HepG2 (cell line): ENCODE measurements around the gene HAUS5. TPM values are rescaled to one million over a fixed set of nuclear protein-coding genes. Genes with fewer than 3 reads are reported as not detected.

Experiments
- E2F5 ChIP-seq: sonication (generic); formaldehyde crosslinking; conservative IDR thresholded peaks from 2 replicates; pipeline ENCODE4 v1.4.0; 2020; ENCODE audit warnings: missing genetic modification reagents
- MTF2 ChIP-seq: sonication (generic); formaldehyde crosslinking; IDR thresholded peaks from 2 replicates; pipeline ENCODE4 v1.5.0; 2020; ENCODE audit warnings: missing genetic modification reagents, borderline replicate concordance
- MYPOP ChIP-seq: sonication (generic); formaldehyde crosslinking; IDR thresholded peaks from 2 replicates; pipeline ENCODE4 v1.8.1; 2023; ENCODE audit warnings: mild to moderate bottlenecking, moderate library complexity, missing genetic modification reagents
- NCOA1 ChIP-seq: sonication (generic); formaldehyde crosslinking; IDR thresholded peaks from 2 replicates; pipeline ENCODE4 v1.9.0; 2021; ENCODE audit warnings: missing genetic modification reagents
- NFIC ChIP-seq: IDR thresholded peaks from 2 replicates; pipeline ENCODE4 v1.6.1; 2012; ENCODE audit warnings: mild to moderate bottlenecking, low read length, inconsistent platforms
- PHF20 ChIP-seq: sonication (generic); formaldehyde crosslinking; IDR thresholded peaks from 2 replicates; pipeline ENCODE4 v1.5.0; 2020; ENCODE audit warnings: mild to moderate bottlenecking, missing genetic modification reagents
- REST ChIP-seq, 2 experiments: IDR thresholded peaks; 2 replicates each; pipeline ENCODE4 v1.6.1; 2011 to 2012; ENCODE audit warnings: low read length in 2 of 2, borderline replicate concordance in 1 of 2, low read depth in 1 of 2, mild to moderate bottlenecking in 1 of 2, moderate library complexity in 1 of 2
- RFXAP ChIP-seq: sonication (generic); formaldehyde crosslinking; IDR thresholded peaks from 2 replicates; pipeline ENCODE4 v1.4.0; 2020; ENCODE audit warnings: missing genetic modification reagents, borderline replicate concordance
- SOX6 ChIP-seq, 2 experiments: fragments of 450-650 bp in 1 of 2; sonication (generic) in 1 of 2; formaldehyde crosslinking in 1 of 2; IDR thresholded peaks; 2 replicates each; pipeline versions ENCODE4 v1.4.0 to v1.6.1; 2017 to 2020; ENCODE audit warnings: antibody characterized with exemption in 1 of 2, mild to moderate bottlenecking in 1 of 2, missing genetic modification reagents in 1 of 2
- SSRP1 ChIP-seq: IDR thresholded peaks from 2 replicates; pipeline ENCODE4 v1.6.1; 2016; ENCODE audit warnings: control low read depth
- ZBED4 ChIP-seq: sonication (generic); formaldehyde crosslinking; IDR thresholded peaks from 2 replicates; pipeline ENCODE4 v1.4.0; 2020; ENCODE audit warnings: missing genetic modification reagents, borderline replicate concordance
- ZBTB2 ChIP-seq: sonication (generic); formaldehyde crosslinking; IDR thresholded peaks from 2 replicates; pipeline ENCODE4 v1.8.0; 2022; ENCODE audit warnings: low read depth, missing genetic modification reagents
- ZC3H4 ChIP-seq: sonication (generic); formaldehyde crosslinking; IDR thresholded peaks from 2 replicates; pipeline ENCODE4 v1.4.0; 2020; ENCODE audit warnings: missing genetic modification reagents, borderline replicate concordance
- ZMYM3 ChIP-seq: sonication (generic); formaldehyde crosslinking; IDR thresholded peaks from 2 replicates; pipeline ENCODE4 v1.5.1; 2020; ENCODE audit warnings: mild to moderate bottlenecking, missing genetic modification reagents
- ZNF317 ChIP-seq: sonication (generic); formaldehyde crosslinking; IDR thresholded peaks from 2 replicates; pipeline ENCODE4 v1.5.0; 2020; ENCODE audit warnings: mild to moderate bottlenecking, missing genetic modification reagents
- ZNF383 ChIP-seq: sonication (generic); formaldehyde crosslinking; IDR thresholded peaks from 2 replicates; pipeline ENCODE4 v1.4.0; 2020; ENCODE audit warnings: missing genetic modification reagents, mild to moderate bottlenecking, borderline replicate concordance
- ZNF607 ChIP-seq: sonication (generic); formaldehyde crosslinking; IDR thresholded peaks from 2 replicates; pipeline ENCODE4 v1.5.1; 2020; ENCODE audit warnings: missing genetic modification reagents, mild to moderate bottlenecking, borderline replicate concordance
- polyA plus RNA-seq, 8 experiments: library from polyadenylated mRNA; depleted of rRNA in 3 of 8; stranded (reverse) in 7 of 8; unstranded in 1 of 8; fragments of >200 nt; fragmentation: Illumina TruSeq in 4 of 8; extraction: Trizol in 4 of 8; gene quantifications; 2 replicates each; pipeline versions ENCODE4 v1.2.1 to v1.2.3, GENCODE V29; 2011 to 2016; ENCODE audit warnings: low read depth in 4 of 8, missing spikeins in 1 of 8, mixed read lengths in 1 of 8; ENCODE audit not compliant: insufficient read depth in 1 of 8
- total RNA-seq, 5 experiments: library from RNA; depleted of rRNA; stranded (reverse); fragments of >200 nt; fragmentation: Illumina TruSeq; extraction: Trizol; gene quantifications; 2 replicates each; pipeline ENCODE4 v1.2.3, GENCODE V29; 2016; ENCODE audit warnings: low read depth in 1 of 5

HAUS5 gene
- total and polyA plus RNA-seq, 2 of the 13 experiments (the other 11 are each of a cell fraction or from before 2014, with no cell fraction given) = 10.3 to 17.7 TPM

GRCh38 chr19:35644206-35644986 is 31.9 kb downstream of the HAUS5 start (continued):
- peak; percentile 60; the same call in 1 of the 2 replicates for TF ChIP-seq MYPOP (CRISPR knock-in tag)
- peak; percentile 37; the same call in 1 of the 2 replicates for TF ChIP-seq PHF20 (CRISPR knock-in tag)
- no peak for TF ChIP-seq SOX6 (IDR thresholded peaks at IDR 0.05)
- peak; percentile 68 for TF ChIP-seq SOX6 (CRISPR knock-in tag; IDR thresholded peaks at IDR 0.05)
- peak; percentile 42; the same call in 1 of the 2 replicates for TF ChIP-seq MTF2 (CRISPR knock-in tag)
- no peak for TF ChIP-seq ZBTB2 (CRISPR knock-in tag)
- no peak for TF ChIP-seq NFIC
- peak; percentile 18; the same call in 1 of the 2 replicates for TF ChIP-seq ZNF607
- TF ChIP-seq ZNF383 (CRISPR knock-in tag) = 0 out of 2 replicates have a peak, but pooled peaks have one; percentile 17
- TF ChIP-seq REST (IDR thresholded peaks at IDR 0.05; ENCODE audit: borderline replicate concordance in 1 of 2, low read depth in 1 of 2, low read length in 2 of 2) = peak; percentile 13 to 54; a peak in 3 of 4 replicates
- TF ChIP-seq NCOA1 (CRISPR knock-in tag) = peak; percentile 76
- TF ChIP-seq ZNF317 (CRISPR knock-in tag) = peak; percentile 70; the same call in 1 of the 2 replicates
- no peak for TF ChIP-seq RFXAP
- no peak for TF ChIP-seq SSRP1 (CRISPR knock-in tag)
- no peak for TF ChIP-seq E2F5
- TF ChIP-seq ZBED4 (CRISPR knock-in tag) = peak; percentile 59; the same call in 1 of the 2 replicates
- no peak for TF ChIP-seq ZMYM3 (CRISPR knock-in tag)
- TF ChIP-seq ZC3H4 (CRISPR knock-in tag) = no peak
